PC-3 (cell line): Measurements from ENCODE around the gene SOBP. TPM values are rescaled to one million over a fixed set of nuclear protein-coding genes. Genes with fewer than 3 reads are reported as not detected.
"Not testable (repeated sequence)": the region's sequence is repeated elsewhere in the genome, so short reads cannot be mapped to it uniquely, and the experiment has no call there.

Experiments
- ATAC-seq: fragments of 200-7000 bp; cut with Tn5 transposase; 2 replicates; pipeline ENCODE4 v1.9.1; 2020; ENCODE audit warnings: mild to moderate bottlenecking, moderate library complexity
- BruUV-seq: library from RNA; stranded (reverse); fragments of 400-500 nt; replicated peaks from 2 replicates; lab custom pipeline; 2021; lab: Mats Ljungman, UMichigan
- CTCF ChIA-PET: fragments of 300-600 bp; sonication (Branson Sonifier 250); formaldehyde crosslinking; loops from one replicate; lab custom pipeline; 2022; ENCODE audit warnings: antibody characterized with exemption; lab: Charles Lee
- POLR2A ChIA-PET: fragments of 300-600 bp; sonication (Branson Sonifier 250); formaldehyde crosslinking; loops from one replicate; lab custom pipeline; 2022; ENCODE audit warnings: antibody characterized with exemption; ENCODE audit not compliant: unreplicated experiment; lab: Charles Lee
- DNase-seq: peaks from one replicate; pipeline ENCODE4 v3.0.0-alpha.2; 2015
- H2AFZ ChIP-seq: fragments of 300-600 bp; sonication (generic); 2 replicates; pipeline ENCODE4 v1.6.0; 2016; ENCODE audit warnings: antibody characterized with exemption, low read length
- H3F3A ChIP-seq: fragments of 300-600 bp; sonication (generic); one replicate; pipeline ENCODE4 v1.6.0; 2017; ENCODE audit warnings: antibody characterized with exemption, low read length, control low read depth, mild to moderate bottlenecking; ENCODE audit not compliant: unreplicated experiment
- H3K27ac ChIP-seq: fragments of 300-600 bp; sonication (generic); 2 replicates; pipeline ENCODE4 v1.5.1; 2016; ENCODE audit warnings: mild to moderate bottlenecking, low read length
- H3K27me3 ChIP-seq: fragments of 300-600 bp; sonication (generic); 2 replicates; pipeline ENCODE4 v1.6.1; 2016; ENCODE audit warnings: low read length, mixed read lengths
- H3K36me3 ChIP-seq: fragments of 300-600 bp; sonication (generic); 2 replicates; pipeline ENCODE4 v1.6.1; 2016; ENCODE audit warnings: low read depth, mixed run types, low read length, mixed read lengths
- H3K4me1 ChIP-seq: fragments of 300-600 bp; sonication (generic); 2 replicates; pipeline ENCODE4 v1.5.1; 2016; ENCODE audit warnings: low read length; ENCODE audit not compliant: insufficient read depth
- H3K4me2 ChIP-seq: fragments of 300-600 bp; sonication (generic); 2 replicates; pipeline ENCODE4 v1.6.0; 2016; ENCODE audit warnings: low read length
- H3K4me3 ChIP-seq: fragments of 300-600 bp; sonication (generic); 2 replicates; pipeline ENCODE4 v1.5.1; 2016; ENCODE audit warnings: mild to moderate bottlenecking, low read length, mixed read lengths
- H3K79me2 ChIP-seq: fragments of 300-600 bp; sonication (generic); 2 replicates; pipeline ENCODE4 v1.6.1; 2017; ENCODE audit warnings: low read length, mixed read lengths
- H3K9ac ChIP-seq: fragments of 300-600 bp; sonication (generic); 2 replicates; pipeline ENCODE4 v1.6.0; 2016; ENCODE audit warnings: mild to moderate bottlenecking, low read length
- H3K9me2 ChIP-seq: fragments of 300-600 bp; sonication (generic); replicated peaks from 2 replicates; pipeline ENCODE4 v1.6.1; 2016; ENCODE audit warnings: mixed run types, low read length, mixed read lengths
- H3K9me3 ChIP-seq: fragments of 300-600 bp; sonication (generic); 2 replicates; pipeline ENCODE4 v1.6.1; 2016; ENCODE audit warnings: low read length, mixed read lengths
- H4K20me1 ChIP-seq: fragments of 300-600 bp; sonication (generic); 2 replicates; pipeline ENCODE4 v1.6.1; 2016; ENCODE audit warnings: low read length, mixed read lengths
- EZH2 ChIP-seq: fragments of 300-600 bp; sonication (generic); IDR thresholded peaks from one replicate; pipeline ENCODE4 v1.6.1; 2017; ENCODE audit warnings: antibody characterized with exemption, mild to moderate bottlenecking, low read length; ENCODE audit not compliant: unreplicated experiment
- EZH2phosphoT487 ChIP-seq: fragments of 300-600 bp; sonication (generic); IDR thresholded peaks from 2 replicates; pipeline ENCODE4 v1.6.1; 2018; ENCODE audit warnings: mild to moderate bottlenecking, antibody characterized with exemption, low read length, borderline replicate concordance
- intact Hi-C: fragments of 100-400 bp; cut with micrococcal nuclease; formaldehyde crosslinking; loops from 2 replicates; pipeline ENCODE4 v1.9.0; 2023
- total RNA-seq: library from RNA; depleted of rRNA; stranded (reverse); fragments of >200 nt; gene quantifications from 2 replicates; pipeline ENCODE4 v1.2.3, GENCODE V29; 2014
- TF ChIP-seq, protein P1 (sequence below): fragments of 300-600 bp; sonication (generic); conservative IDR thresholded peaks from 2 replicates; pipeline ENCODE4 v1.5.1; 2017; ENCODE audit warnings: antibody characterized with exemption, low read depth, mild to moderate bottlenecking, low read length

SOBP gene
- total RNA-seq, 1 experiment from 2014 or later, result 0.15 TPM

DNA sequence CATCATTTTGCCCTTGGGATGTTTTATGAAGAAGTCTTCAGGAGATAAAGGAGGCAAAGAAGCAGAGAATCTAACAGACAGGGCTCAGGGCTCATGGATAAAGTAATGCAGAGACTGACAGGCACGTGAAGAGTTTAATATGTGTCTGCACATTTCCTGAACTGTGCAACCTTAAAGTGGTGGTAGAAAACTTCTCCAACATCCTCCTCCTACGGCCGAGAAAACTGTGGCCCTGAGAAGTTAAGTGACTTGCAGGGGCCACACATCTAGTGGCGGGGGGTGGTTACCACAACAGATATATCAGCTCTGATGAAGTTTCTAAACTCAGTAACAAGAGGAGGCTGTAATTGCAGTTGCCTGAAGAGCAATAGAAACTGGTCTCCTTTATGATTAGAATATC, 61.0 kb downstream of the SOBP start:
- Histone ChIP-seq H3K36me3 (no peaks in the 10 kb centered on the region), H3K27ac (no peak overlapping the region), H3K27me3 (peaks cover 13% of the 10 kb centered on the region; the same call in 1 of the 2 replicates), H3K4me3 (no peak overlapping the region), H3F3A (no peaks in the 10 kb centered on the region), H3K79me2 (no peaks in the 10 kb centered on the region), H2AFZ (no peak overlapping the region), H4K20me1 (no peaks in the 10 kb centered on the region), H3K9me3 (no peaks in the 10 kb centered on the region), H3K4me1 (no peaks in the 10 kb centered on the region), H3K4me2 (no peak overlapping the region), H3K9me2 (no peaks in the 10 kb centered on the region), H3K9ac (no peak overlapping the region)
- ChIA-PET POLR2A (no interaction called here), CTCF (no interaction called here)
- no TSS peak for BruUV-seq
- ATAC-seq, result no peak
- TF ChIP-seq EZH2phosphoT487 (no peak), EZH2 (no peak)
- TF ChIP-seq, protein P1, sequence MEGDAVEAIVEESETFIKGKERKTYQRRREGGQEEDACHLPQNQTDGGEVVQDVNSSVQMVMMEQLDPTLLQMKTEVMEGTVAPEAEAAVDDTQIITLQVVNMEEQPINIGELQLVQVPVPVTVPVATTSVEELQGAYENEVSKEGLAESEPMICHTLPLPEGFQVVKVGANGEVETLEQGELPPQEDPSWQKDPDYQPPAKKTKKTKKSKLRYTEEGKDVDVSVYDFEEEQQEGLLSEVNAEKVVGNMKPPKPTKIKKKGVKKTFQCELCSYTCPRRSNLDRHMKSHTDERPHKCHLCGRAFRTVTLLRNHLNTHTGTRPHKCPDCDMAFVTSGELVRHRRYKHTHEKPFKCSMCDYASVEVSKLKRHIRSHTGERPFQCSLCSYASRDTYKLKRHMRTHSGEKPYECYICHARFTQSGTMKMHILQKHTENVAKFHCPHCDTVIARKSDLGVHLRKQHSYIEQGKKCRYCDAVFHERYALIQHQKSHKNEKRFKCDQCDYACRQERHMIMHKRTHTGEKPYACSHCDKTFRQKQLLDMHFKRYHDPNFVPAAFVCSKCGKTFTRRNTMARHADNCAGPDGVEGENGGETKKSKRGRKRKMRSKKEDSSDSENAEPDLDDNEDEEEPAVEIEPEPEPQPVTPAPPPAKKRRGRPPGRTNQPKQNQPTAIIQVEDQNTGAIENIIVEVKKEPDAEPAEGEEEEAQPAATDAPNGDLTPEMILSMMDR, result no peak
- no peak for DNase-seq
- intact Hi-C loops, result no loop called here

DNA sequence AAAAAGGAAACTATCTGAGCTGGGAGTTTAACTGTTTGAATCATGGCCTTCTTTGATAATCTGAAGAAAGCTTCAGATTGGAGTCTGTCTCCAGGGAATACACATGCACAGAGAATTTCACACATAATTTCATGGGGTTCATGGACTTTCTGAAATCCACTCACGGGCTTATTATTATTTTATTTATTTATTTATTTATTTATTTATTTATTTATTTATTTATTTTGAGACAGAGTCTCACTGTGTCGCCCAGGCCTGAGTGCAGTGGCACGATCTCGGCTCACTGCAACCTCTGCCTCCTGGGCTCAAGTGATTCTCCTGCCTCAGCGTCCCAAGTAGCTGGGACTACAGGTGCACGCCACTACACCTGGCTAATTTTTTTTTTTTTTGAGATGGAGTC, 63.2 kb downstream of the SOBP start:
- H3K27ac ChIP-seq, H3K4me3 ChIP-seq, ATAC-seq, POLR2A ChIA-PET, DNase-seq, H3K9me2 ChIP-seq, H3K79me2 ChIP-seq, H3K4me1 ChIP-seq, CTCF ChIA-PET, H3F3A ChIP-seq, H4K20me1 ChIP-seq, H3K9me3 ChIP-seq, BruUV-seq, H3K36me3 ChIP-seq, H2AFZ ChIP-seq, intact Hi-C loops, H3K4me2 ChIP-seq, H3K9ac ChIP-seq: not testable (repeated sequence)
- H3K27me3 ChIP-seq, result peaks cover 20% of the 10 kb centered on the region

DNA sequence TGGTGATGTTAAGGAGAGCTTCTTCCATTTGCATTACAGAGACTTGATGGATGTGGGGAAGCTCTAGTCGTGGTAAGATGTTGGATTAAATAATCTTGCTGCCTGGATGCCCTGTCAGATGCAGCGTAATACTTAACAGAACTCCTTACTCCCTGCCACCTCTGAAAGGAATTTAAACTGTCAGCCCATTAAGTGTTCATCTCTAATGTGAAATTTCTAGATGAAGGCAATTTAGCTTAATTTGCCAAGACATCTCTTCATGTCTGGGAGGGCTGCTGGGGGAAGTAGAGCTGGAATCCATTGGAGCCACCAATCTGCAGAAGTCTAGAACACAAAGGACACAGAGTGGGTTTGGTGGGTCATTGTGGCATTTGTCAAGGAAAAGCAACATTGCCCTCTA, 64.4 kb downstream of the SOBP start:
- H3K36me3 ChIP-seq, result no peaks in the 10 kb centered on the region
- DNase-seq, result no peak
- H4K20me1 ChIP-seq, result no peaks in the 10 kb centered on the region
- ChIA-PET POLR2A (no interaction called here), CTCF (no interaction called here)
- no peak overlapping the region for H3K9ac ChIP-seq
- no peaks in the 10 kb centered on the region for H3K79me2 ChIP-seq
- H3K4me2 ChIP-seq, result no peak overlapping the region
- BruUV-seq, result no TSS peak
- no peak for ATAC-seq
- H3K9me3 ChIP-seq, result no peaks in the 10 kb centered on the region
- no peaks in the 10 kb centered on the region for H3K4me1 ChIP-seq
- peaks cover 27% of the 10 kb centered on the region for H3K27me3 ChIP-seq
- H3K9me2 ChIP-seq, result no peaks in the 10 kb centered on the region
- H3F3A ChIP-seq, result no peaks in the 10 kb centered on the region
- no peak overlapping the region for H2AFZ ChIP-seq
- intact Hi-C loops, result no loop called here
- no peak overlapping the region for H3K4me3 ChIP-seq
- H3K27ac ChIP-seq, result no peak overlapping the region
- TF ChIP-seq EZH2 (no peak), EZH2phosphoT487 (no peak)
- TF ChIP-seq, protein P1, result no peak
